ENCODE results near the gene PRMT1. TPM values are rescaled to one million over a fixed set of nuclear protein-coding genes. Genes with fewer than 3 reads are reported as not detected.

Gene PRMT1
- total and polyA plus RNA-seq, 9 of the 15 experiments (the other 6 are each of a cell fraction or from before 2014, with no cell fraction given) = 13.3 to 464 (median 326) TPM

GRCh38 chr19:49664171-49665035 lies 12.7 kb upstream of the PRMT1 start (continued):
- TF ChIP-seq THAP12 (CRISPR knock-in tag; IDR thresholded peaks at IDR 0.05) (no peak), ZNF76 (CRISPR knock-in tag; IDR thresholded peaks at IDR 0.05; ENCODE audit: borderline replicate concordance) (no peak), MXI1 (IDR thresholded peaks at IDR 0.05; ENCODE audit: low read depth, low read length) (0 out of 2 replicates have a peak, but pooled peaks have one; percentile 31), NR2C1 (IDR thresholded peaks at IDR 0.05) (no peak), NR2C1 (tag; IDR thresholded peaks at IDR 0.05) (no peak), ZNF764 (CRISPR knock-in tag; IDR thresholded peaks at IDR 0.05; ENCODE audit: low read depth) (no peak), NONO (IDR thresholded peaks at IDR 0.05; ENCODE audit: low read depth in 2 of 2, low read length in 1 of 2) (no peak), SRSF7 (optimal IDR thresholded peaks at IDR 0.05; ENCODE audit: low read depth, low read length) (no peak), ZBED1 (IDR thresholded peaks at IDR 0.05) (peak; percentile 26; the same call in 1 of the 2 replicates), TRIM24 (IDR thresholded peaks at IDR 0.05) (no peak), ZNF512 (tag; IDR thresholded peaks at IDR 0.05) (no peak), HNRNPLL (IDR thresholded peaks at IDR 0.05; ENCODE audit: low read depth, low read length, poor library complexity, severe bottlenecking) (peak; percentile 62), CBX3 (IDR thresholded peaks at IDR 0.05; ENCODE audit: borderline replicate concordance in 1 of 2, low read length in 2 of 2) (no peak), RNF219 (CRISPR knock-in tag; IDR thresholded peaks at IDR 0.05) (no peak), ZKSCAN1 (IDR thresholded peaks at IDR 0.05; ENCODE audit: low read depth, low read length) (no peak), ATF6 (CRISPR knock-in tag; IDR thresholded peaks at IDR 0.05) (0 out of 2 replicates have a peak, but pooled peaks have one; percentile 62), FOXJ3 (CRISPR knock-in tag; IDR thresholded peaks at IDR 0.05) (no peak), PHB (CRISPR knock-in tag; IDR thresholded peaks at IDR 0.05) (no peak), HIVEP1 (CRISPR knock-in tag; IDR thresholded peaks at IDR 0.05) (no peak), XRCC3 (IDR thresholded peaks at IDR 0.05) (no peak)
